ENCODE data around the gene NEK8. TPM values are rescaled to one million over a fixed set of nuclear protein-coding genes. Genes with fewer than 3 reads are reported as not detected.

The NEK8 gene
- total RNA-seq, 1 donor from 2014 or later = 0.52 TPM

DNA sequence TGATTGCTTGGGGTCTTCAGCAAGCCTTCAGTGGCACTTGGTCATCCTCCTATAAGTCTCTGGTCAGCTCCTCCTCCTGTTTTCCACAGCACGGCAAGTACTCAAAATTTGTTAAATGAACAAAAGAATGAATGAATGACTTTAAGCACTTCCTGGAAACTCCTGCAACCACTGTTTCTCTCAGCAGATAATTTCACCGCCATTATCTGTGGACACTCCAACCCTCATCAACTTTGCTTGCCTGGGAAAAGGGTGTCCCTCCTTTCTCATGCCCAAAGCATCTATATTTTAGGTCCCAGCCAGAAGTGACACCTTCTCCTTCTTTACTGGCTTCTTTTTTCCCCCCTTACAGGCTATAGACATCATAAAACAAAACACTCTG lies 21.3 kb upstream of the NEK8 start:
- peaks cover 14 to 24% (median 19%) of the 10 kb centered on the region in 3 donors for H3K36me3 ChIP-seq (ENCODE audit: control insufficient read depth in 3 of 3, insufficient read depth in 3 of 3, low read length in 3 of 3)
- peaks cover 0 to under 1% (median under 1%) of the 10 kb centered on the region in 3 donors for H3K27me3 ChIP-seq (ENCODE audit: control insufficient read depth in 3 of 3, insufficient read depth in 3 of 3, low read length in 3 of 3)
- H3K4me3 ChIP-seq (ENCODE audit: low read length in 3 of 3) = no peak overlapping the region
- H3K27ac ChIP-seq (ENCODE audit: low read depth, low read length) = no peak overlapping the region
- H3K9me3 ChIP-seq (ENCODE audit: control insufficient read depth in 3 of 3, low read length in 3 of 3) = no peaks in the 10 kb centered on the region
- peaks cover 9 to 13% (median 12%) of the 10 kb centered on the region in 3 donors for H3K4me1 ChIP-seq (ENCODE audit: control insufficient read depth in 3 of 3, insufficient read depth in 3 of 3, low read length in 3 of 3)
- H3K9ac ChIP-seq (ENCODE audit: low read depth in 1 of 3, low read length in 3 of 3) = no peak overlapping the region

DNA sequence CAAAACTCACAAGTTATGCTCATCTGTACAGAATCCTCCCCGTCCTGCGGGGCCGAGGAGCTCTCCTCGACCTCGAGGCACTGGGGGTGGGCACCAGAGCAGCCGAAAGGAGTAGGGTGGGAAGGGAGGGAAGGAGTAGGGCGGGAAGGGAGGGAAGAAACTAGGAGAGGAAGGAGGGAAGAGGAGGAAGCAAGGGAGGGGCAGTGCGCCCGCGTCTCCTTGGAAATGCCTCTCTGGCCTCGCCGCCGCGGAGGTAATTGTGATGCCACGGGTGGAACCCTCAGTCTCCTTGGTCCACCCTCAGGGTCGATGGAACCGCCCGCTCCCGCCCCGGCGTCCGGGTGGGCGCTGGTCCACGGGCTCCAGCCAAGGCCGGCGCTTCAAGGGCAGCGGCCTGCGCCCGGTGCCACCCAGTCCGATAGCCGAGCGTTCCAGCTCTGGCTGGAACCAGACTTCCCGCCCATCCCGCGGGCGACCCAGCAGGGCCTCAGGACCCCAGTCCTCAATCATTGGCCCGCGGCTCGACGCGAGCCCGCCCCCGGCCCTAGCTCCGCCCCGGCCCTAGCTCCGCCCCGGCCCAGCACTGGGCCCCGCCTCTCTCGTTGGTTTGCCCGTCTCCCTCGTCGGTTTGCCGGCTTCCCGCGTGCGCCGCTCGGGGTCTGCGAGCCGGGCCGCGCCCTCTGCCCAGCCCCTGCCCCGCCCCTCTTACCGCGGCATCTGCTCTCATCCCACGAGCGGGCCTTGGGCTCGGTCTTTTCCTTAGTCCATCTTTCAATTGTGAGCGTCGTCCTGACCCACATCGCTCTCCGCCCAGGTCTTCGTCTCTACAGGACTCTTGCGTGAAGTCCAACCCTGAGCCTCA lies 17.5 kb upstream of the NEK8 start:
- H3K9ac ChIP-seq (ENCODE audit: low read depth in 1 of 3, low read length in 3 of 3) = peak overlapping the region; percentile 72 to 82 (median 75)
- peaks cover 0 to 27% (median 24%) of the 10 kb centered on the region in 3 donors for H3K27me3 ChIP-seq (ENCODE audit: control insufficient read depth in 3 of 3, insufficient read depth in 3 of 3, low read length in 3 of 3)
- H3K27ac ChIP-seq (ENCODE audit: low read depth, low read length) = peak overlapping the region; percentile 83
- H3K9me3 ChIP-seq (ENCODE audit: control insufficient read depth in 3 of 3, low read length in 3 of 3) = no peaks in the 10 kb centered on the region
- peaks cover 9 to 18% (median 18%) of the 10 kb centered on the region in 3 donors for H3K4me1 ChIP-seq (ENCODE audit: control insufficient read depth in 3 of 3, insufficient read depth in 3 of 3, low read length in 3 of 3)
- peaks cover 0 to 14% (median 2%) of the 10 kb centered on the region in 3 donors for H3K36me3 ChIP-seq (ENCODE audit: control insufficient read depth in 3 of 3, insufficient read depth in 3 of 3, low read length in 3 of 3)
- peak overlapping the region; percentile 72 to 80 (median 80) for H3K4me3 ChIP-seq (ENCODE audit: low read length in 3 of 3)

- H3K4me1 ChIP-seq (ENCODE audit: control insufficient read depth in 3 of 3, insufficient read depth in 3 of 3, low read length in 3 of 3) = peaks cover 12 to 22% (median 22%) of the 10 kb centered on the region in 3 donors
- peaks cover 0 to 14% (median 2%) of the 10 kb centered on the region in 3 donors for H3K36me3 ChIP-seq (ENCODE audit: control insufficient read depth in 3 of 3, insufficient read depth in 3 of 3, low read length in 3 of 3)
- peak within 1 kb of the TSS; percentile 72 to 80 (median 80) for H3K4me3 ChIP-seq (ENCODE audit: low read length in 3 of 3)
- H3K27me3 ChIP-seq (ENCODE audit: control insufficient read depth in 3 of 3, insufficient read depth in 3 of 3, low read length in 3 of 3) = peaks cover 0 to 33% (median 29%) of the 10 kb centered on the region in 3 donors
- peak within 1 kb of the TSS; percentile 83 for H3K27ac ChIP-seq (ENCODE audit: low read depth, low read length)
- peak within 1 kb of the TSS; percentile 72 to 82 (median 75) for H3K9ac ChIP-seq (ENCODE audit: low read depth in 1 of 3, low read length in 3 of 3)
- H3K9me3 ChIP-seq (ENCODE audit: control insufficient read depth in 3 of 3, low read length in 3 of 3) = no peaks in the 10 kb centered on the region
These were observed 16.9 kb upstream of the NEK8 start, which contains the start of gene PROCA1 for GRCh38 chr17:28711723-28712031. Gene PROCA1, minus strand, starts transcription at chr17:28711888. Its CDS starts 228 bp downstream, at chr17:28711660.

- H3K9ac ChIP-seq (ENCODE audit: low read depth in 1 of 3, low read length in 3 of 3) = peak overlapping the region; percentile 51 to 82 (median 75)
- peaks cover 0 to 14% (median 2%) of the 10 kb centered on the region in 3 donors for H3K36me3 ChIP-seq (ENCODE audit: control insufficient read depth in 3 of 3, insufficient read depth in 3 of 3, low read length in 3 of 3)
- peaks cover 4 to 38% (median 34%) of the 10 kb centered on the region in 3 donors for H3K27me3 ChIP-seq (ENCODE audit: control insufficient read depth in 3 of 3, insufficient read depth in 3 of 3, low read length in 3 of 3)
These were observed 16.4 kb upstream of the NEK8 start for GRCh38 chr17:28712032-28712704.

GRCh38 chr17:28712705-28713415 lies 15.7 kb upstream of the NEK8 start:
- Histone ChIP-seq H3K9ac (ENCODE audit: low read depth in 1 of 3, low read length in 3 of 3) (no peak overlapping the region), H3K27ac (ENCODE audit: low read depth, low read length) (no peak overlapping the region), H3K9me3 (ENCODE audit: control insufficient read depth in 3 of 3, low read length in 3 of 3) (no peaks in the 10 kb centered on the region)

More at GRCh38 chr17:28712032-28712704, 16.4 kb upstream of the NEK8 start:
- H3K9me3 ChIP-seq (ENCODE audit: control insufficient read depth in 3 of 3, low read length in 3 of 3) = no peaks in the 10 kb centered on the region
- peak overlapping the region; percentile 72 to 80 (median 80) for H3K4me3 ChIP-seq (ENCODE audit: low read length in 3 of 3)
- H3K4me1 ChIP-seq (ENCODE audit: control insufficient read depth in 3 of 3, insufficient read depth in 3 of 3, low read length in 3 of 3) = peaks cover 15 to 26% (median 25%) of the 10 kb centered on the region in 3 donors
- H3K27ac ChIP-seq (ENCODE audit: low read depth, low read length) = peak overlapping the region; percentile 83

DNA sequence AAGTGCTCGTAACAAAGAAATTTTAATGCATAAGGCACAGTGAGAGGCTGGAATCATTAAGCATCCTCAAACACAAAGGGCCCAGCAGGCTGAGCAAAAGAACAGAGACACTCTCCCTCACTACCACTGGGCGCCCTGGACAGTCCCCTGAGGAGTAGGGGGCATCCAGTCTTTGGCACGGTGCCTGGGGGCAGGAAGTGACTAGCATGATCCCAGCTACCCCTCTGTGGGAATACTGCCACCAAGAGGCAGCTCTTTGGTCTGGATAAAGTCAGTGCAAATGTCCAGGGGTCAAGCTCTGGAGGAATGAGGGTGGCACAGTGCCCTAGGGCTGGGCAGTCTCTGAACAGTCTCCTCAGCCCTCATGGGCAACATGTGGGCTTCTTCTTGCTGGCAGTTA lies 14.3 kb upstream of the NEK8 start:
- Histone ChIP-seq H3K4me1 (ENCODE audit: control insufficient read depth in 3 of 3, insufficient read depth in 3 of 3, low read length in 3 of 3) (peaks cover 27 to 38% (median 37%) of the 10 kb centered on the region in 3 donors), H3K27ac (ENCODE audit: low read depth, low read length) (no peak overlapping the region), H3K27me3 (ENCODE audit: control insufficient read depth in 3 of 3, insufficient read depth in 3 of 3, low read length in 3 of 3) (peaks cover 6 to 50% (median 37%) of the 10 kb centered on the region in 3 donors), H3K36me3 (ENCODE audit: control insufficient read depth in 3 of 3, insufficient read depth in 3 of 3, low read length in 3 of 3) (peaks cover 0 to 14% (median 2%) of the 10 kb centered on the region in 3 donors), H3K4me3 (ENCODE audit: low read length in 3 of 3) (no peak overlapping the region), H3K9ac (ENCODE audit: low read depth in 1 of 3, low read length in 3 of 3) (no peak overlapping the region), H3K9me3 (ENCODE audit: control insufficient read depth in 3 of 3, low read length in 3 of 3) (no peaks in the 10 kb centered on the region)

More at GRCh38 chr17:28712705-28713415, 15.7 kb upstream of the NEK8 start:
- H3K36me3 ChIP-seq (ENCODE audit: control insufficient read depth in 3 of 3, insufficient read depth in 3 of 3, low read length in 3 of 3) = peaks cover 0 to 14% (median 2%) of the 10 kb centered on the region in 3 donors
- H3K27me3 ChIP-seq (ENCODE audit: control insufficient read depth in 3 of 3, insufficient read depth in 3 of 3, low read length in 3 of 3) = peaks cover 6 to 44% (median 35%) of the 10 kb centered on the region in 3 donors
- H3K4me1 ChIP-seq (ENCODE audit: control insufficient read depth in 3 of 3, insufficient read depth in 3 of 3, low read length in 3 of 3) = peaks cover 16 to 26% (median 25%) of the 10 kb centered on the region in 3 donors
- H3K4me3 ChIP-seq (ENCODE audit: low read length in 3 of 3) = no peak overlapping the region

DNA sequence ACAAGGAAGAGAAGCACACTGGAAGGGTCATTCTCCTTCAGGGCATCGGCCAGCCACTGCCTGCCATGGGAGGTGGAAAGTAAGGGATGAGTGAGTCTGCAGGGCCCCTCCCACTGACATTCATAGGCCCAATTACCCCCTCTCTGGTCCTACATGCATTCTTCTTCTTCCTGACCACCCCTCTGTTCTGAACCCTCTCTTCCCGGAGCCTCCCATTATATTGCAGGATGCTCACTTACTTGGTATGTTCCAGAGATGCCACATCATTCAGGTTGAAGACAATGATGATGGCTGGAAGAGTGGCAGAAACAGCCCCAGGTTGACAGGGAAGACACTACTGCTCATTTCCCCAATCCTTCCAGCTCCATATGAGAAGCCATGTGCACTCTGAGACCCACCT lies 13.4 kb upstream of the NEK8 start:
- Histone ChIP-seq H3K4me3 (ENCODE audit: low read length in 3 of 3) (no peak overlapping the region), H3K9me3 (ENCODE audit: control insufficient read depth in 3 of 3, low read length in 3 of 3) (no peaks in the 10 kb centered on the region), H3K36me3 (ENCODE audit: control insufficient read depth in 3 of 3, insufficient read depth in 3 of 3, low read length in 3 of 3) (peaks cover 0 to 14% (median 2%) of the 10 kb centered on the region in 3 donors), H3K9ac (ENCODE audit: low read depth in 1 of 3, low read length in 3 of 3) (no peak overlapping the region), H3K4me1 (ENCODE audit: control insufficient read depth in 3 of 3, insufficient read depth in 3 of 3, low read length in 3 of 3) (peaks cover 28 to 43% (median 40%) of the 10 kb centered on the region in 3 donors), H3K27me3 (ENCODE audit: control insufficient read depth in 3 of 3, insufficient read depth in 3 of 3, low read length in 3 of 3) (peaks cover 6 to 50% (median 37%) of the 10 kb centered on the region in 3 donors), H3K27ac (ENCODE audit: low read depth, low read length) (no peak overlapping the region)

DNA sequence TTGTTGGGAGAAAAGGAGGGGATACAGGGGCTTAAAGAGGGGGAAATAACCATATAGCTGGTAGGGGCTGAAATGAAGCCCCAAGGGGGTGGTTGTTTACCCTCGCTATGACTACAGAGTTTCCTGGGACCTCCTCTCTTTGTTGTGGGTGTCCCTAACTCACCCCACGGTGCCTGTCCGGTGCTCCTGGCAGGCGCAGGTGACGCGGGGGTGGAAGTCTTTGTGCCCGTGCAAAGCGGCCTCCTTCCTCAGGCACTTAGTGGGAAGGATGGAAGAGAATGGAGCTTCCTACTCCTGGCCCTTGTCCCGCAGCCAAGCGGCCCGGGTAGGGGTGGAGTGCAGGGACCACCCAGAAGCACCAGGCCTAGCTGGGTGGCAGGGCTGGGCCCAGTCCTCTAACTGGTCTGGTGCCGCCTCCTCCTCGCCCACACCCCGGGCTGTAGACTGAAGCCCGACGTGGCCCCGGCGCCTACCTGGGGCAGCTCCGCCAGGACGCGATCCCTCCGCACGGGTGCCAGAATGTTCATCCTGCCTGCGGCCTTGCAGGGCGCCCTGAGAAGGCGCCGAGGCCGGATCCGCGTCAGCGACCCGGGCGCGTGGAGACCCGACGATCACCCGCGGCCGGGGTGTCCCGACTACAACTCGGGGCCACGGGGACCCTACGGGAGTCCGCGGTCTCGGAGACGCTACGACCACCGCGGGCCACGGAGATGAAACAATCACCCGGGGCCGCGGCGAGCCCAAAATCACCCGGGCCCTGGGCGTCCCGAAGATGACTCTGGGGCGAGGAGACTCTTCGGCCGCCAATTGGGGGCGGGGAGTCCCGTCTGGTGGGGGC lies 11.6 kb upstream of the NEK8 start:
- H3K36me3 ChIP-seq (ENCODE audit: control insufficient read depth in 3 of 3, insufficient read depth in 3 of 3, low read length in 3 of 3) = peaks cover 6 to 19% (median 8%) of the 10 kb centered on the region in 3 donors
- peaks cover 6 to 50% (median 37%) of the 10 kb centered on the region in 3 donors for H3K27me3 ChIP-seq (ENCODE audit: control insufficient read depth in 3 of 3, insufficient read depth in 3 of 3, low read length in 3 of 3)
- peak overlapping the region; percentile 56 to 69 (median 64) for H3K4me3 ChIP-seq (ENCODE audit: low read length in 3 of 3)
- H3K9ac ChIP-seq (ENCODE audit: low read depth in 1 of 3, low read length in 3 of 3) = peak overlapping the region; percentile 72 to 76 (median 73)
- peak overlapping the region; percentile 82 for H3K27ac ChIP-seq (ENCODE audit: low read depth, low read length)
- peaks cover 35 to 50% (median 47%) of the 10 kb centered on the region in 3 donors for H3K4me1 ChIP-seq (ENCODE audit: control insufficient read depth in 3 of 3, insufficient read depth in 3 of 3, low read length in 3 of 3)
- H3K9me3 ChIP-seq (ENCODE audit: control insufficient read depth in 3 of 3, low read length in 3 of 3) = no peaks in the 10 kb centered on the region
